Hepatocyte (in vitro differentiated cells): ENCODE results near the gene NPAS3. TPM values are rescaled to one million over a fixed set of nuclear protein-coding genes. Genes with fewer than 3 reads are reported as not detected.

ENCODE experiments used
- DNase-seq: peaks from one replicate; pipeline ENCODE4 v3.0.0-alpha.2; 2016; ENCODE audit warnings: low spot score
- H2AFZ ChIP-seq: fragments of 200-600 bp; sonication (generic); 2 replicates; pipeline ENCODE4 v1.6.0; 2016; ENCODE audit warnings: antibody characterized with exemption, mild to moderate bottlenecking
- H3K27ac ChIP-seq: fragments of 200-600 bp; sonication (generic); 2 replicates; pipeline ENCODE4 v1.5.1; 2016; ENCODE audit warnings: mild to moderate bottlenecking
- H3K27me3 ChIP-seq: fragments of 200-600 bp; sonication (generic); 2 replicates; pipeline ENCODE4 v1.6.1; 2016
- H3K36me3 ChIP-seq: fragments of 200-600 bp; sonication (generic); replicated peaks from 2 replicates; pipeline ENCODE4 v1.5.1; 2016; ENCODE audit warnings: low read depth; ENCODE audit not compliant: insufficient read depth
- H3K4me1 ChIP-seq: fragments of 200-600 bp; sonication (generic); 2 replicates; pipeline ENCODE4 v1.5.1; 2016; ENCODE audit warnings: mild to moderate bottlenecking, moderate library complexity; ENCODE audit not compliant: insufficient read depth
- H3K4me2 ChIP-seq: fragments of 200-600 bp; sonication (generic); 2 replicates; pipeline ENCODE4 v1.6.0; 2016
- H3K4me3 ChIP-seq: fragments of 200-600 bp; sonication (generic); 2 replicates; pipeline ENCODE4 v1.5.1; 2016; ENCODE audit warnings: mild to moderate bottlenecking
- H3K79me2 ChIP-seq: fragments of 200-600 bp; sonication (generic); 2 replicates; pipeline ENCODE4 v1.6.0; 2017; ENCODE audit warnings: mild to moderate bottlenecking
- H3K9me2 ChIP-seq: fragments of 200-600 bp; sonication (generic); replicated peaks from 2 replicates; pipeline ENCODE4 v1.6.0; 2017; ENCODE audit warnings: mild to moderate bottlenecking; ENCODE audit not compliant: insufficient read depth
- H3K9me3 ChIP-seq: fragments of 200-600 bp; sonication (generic); 2 replicates; pipeline ENCODE4 v1.5.1; 2016; ENCODE audit warnings: low read depth, mild to moderate bottlenecking
- H4K20me1 ChIP-seq: fragments of 200-600 bp; sonication (generic); 2 replicates; pipeline ENCODE4 v1.6.0; 2016; ENCODE audit warnings: mild to moderate bottlenecking; ENCODE audit not compliant: insufficient read depth, poor library complexity, severe bottlenecking
- EZH2 ChIP-seq: fragments of 200-600 bp; sonication (generic); IDR thresholded peaks from 2 replicates; pipeline ENCODE4 v1.6.1; 2016; ENCODE audit warnings: antibody characterized with exemption, mild to moderate bottlenecking, borderline replicate concordance
- EZH2phosphoT487 ChIP-seq: fragments of 200-600 bp; sonication (generic); IDR thresholded peaks from one replicate; pipeline ENCODE4 v1.6.1; 2018; ENCODE audit warnings: antibody characterized with exemption, mild to moderate bottlenecking, low read depth, moderate library complexity; ENCODE audit not compliant: unreplicated experiment, severe bottlenecking
- WGBS: methylation state at CpG from one replicate; pipeline ENCODE4 v1.1.6; 2016; ENCODE audit warnings: low lambda C conversion rate; ENCODE audit errors: missing lambda C conversion rate; 5-methylcytosine and 5-hydroxymethylcytosine counted together
- polyA plus RNA-seq: library from polyadenylated mRNA; unstranded; fragments of >200 nt; fragmentation: Nextera tagmentation; extraction: Ambion mirVana; gene quantifications from 2 replicates; pipeline ENCODE4 v1.2.1, GENCODE V29; 2016
- total RNA-seq: library from RNA; depleted of rRNA; stranded (reverse); fragments of >200 nt; gene quantifications from 2 replicates; pipeline ENCODE4 v1.2.3, GENCODE V29; 2014
- TF ChIP-seq, protein P1 (sequence below): fragments of 200-600 bp; sonication (generic); IDR thresholded peaks from 2 replicates; pipeline ENCODE4 v1.5.1; 2016; ENCODE audit warnings: antibody characterized with exemption, mild to moderate bottlenecking; ENCODE audit not compliant: poor library complexity

Gene NPAS3
- total and polyA plus RNA-seq, 2 experiments from 2014 or later = 0.11 to 1.1 TPM

DNA sequence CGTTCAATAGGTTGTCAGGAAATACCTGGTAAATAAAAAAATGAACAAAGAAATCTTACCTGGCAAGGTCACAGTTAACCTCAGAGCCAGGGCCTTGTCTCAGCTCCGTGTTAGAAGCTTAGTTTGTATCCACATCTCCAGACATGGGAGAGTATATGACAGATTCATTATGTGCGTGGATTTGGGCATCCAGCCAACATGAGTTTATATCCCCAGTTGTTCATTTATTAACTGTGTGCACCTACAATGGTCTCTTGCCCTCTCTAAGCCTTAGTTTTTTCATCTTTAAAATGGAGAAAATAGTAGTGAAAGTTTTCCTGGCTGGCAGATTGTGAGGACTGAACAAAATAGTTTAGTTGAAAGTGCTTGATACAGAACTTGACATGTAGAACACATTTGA, 437.8 kb downstream of the NPAS3 start:
- Histone ChIP-seq H2AFZ (no peak overlapping the region), H3K27ac (no peak overlapping the region), H3K9me3 (no peaks in the 10 kb centered on the region), H4K20me1 (no peaks in the 10 kb centered on the region), H3K4me2 (no peak overlapping the region), H3K27me3 (no peaks in the 10 kb centered on the region), H3K79me2 (no peaks in the 10 kb centered on the region), H3K36me3 (no peaks in the 10 kb centered on the region), H3K4me3 (no peak overlapping the region), H3K4me1 (no peaks in the 10 kb centered on the region), H3K9me2 (no peaks in the 10 kb centered on the region)
- no peak for TF ChIP-seq EZH2
- TF ChIP-seq, protein P1, sequence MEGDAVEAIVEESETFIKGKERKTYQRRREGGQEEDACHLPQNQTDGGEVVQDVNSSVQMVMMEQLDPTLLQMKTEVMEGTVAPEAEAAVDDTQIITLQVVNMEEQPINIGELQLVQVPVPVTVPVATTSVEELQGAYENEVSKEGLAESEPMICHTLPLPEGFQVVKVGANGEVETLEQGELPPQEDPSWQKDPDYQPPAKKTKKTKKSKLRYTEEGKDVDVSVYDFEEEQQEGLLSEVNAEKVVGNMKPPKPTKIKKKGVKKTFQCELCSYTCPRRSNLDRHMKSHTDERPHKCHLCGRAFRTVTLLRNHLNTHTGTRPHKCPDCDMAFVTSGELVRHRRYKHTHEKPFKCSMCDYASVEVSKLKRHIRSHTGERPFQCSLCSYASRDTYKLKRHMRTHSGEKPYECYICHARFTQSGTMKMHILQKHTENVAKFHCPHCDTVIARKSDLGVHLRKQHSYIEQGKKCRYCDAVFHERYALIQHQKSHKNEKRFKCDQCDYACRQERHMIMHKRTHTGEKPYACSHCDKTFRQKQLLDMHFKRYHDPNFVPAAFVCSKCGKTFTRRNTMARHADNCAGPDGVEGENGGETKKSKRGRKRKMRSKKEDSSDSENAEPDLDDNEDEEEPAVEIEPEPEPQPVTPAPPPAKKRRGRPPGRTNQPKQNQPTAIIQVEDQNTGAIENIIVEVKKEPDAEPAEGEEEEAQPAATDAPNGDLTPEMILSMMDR = no peak
- no peak for TF ChIP-seq EZH2phosphoT487
- DNase-seq = no peak
- 58% methylated on average over 3 of the region's 3 CpGs for WGBS

DNA sequence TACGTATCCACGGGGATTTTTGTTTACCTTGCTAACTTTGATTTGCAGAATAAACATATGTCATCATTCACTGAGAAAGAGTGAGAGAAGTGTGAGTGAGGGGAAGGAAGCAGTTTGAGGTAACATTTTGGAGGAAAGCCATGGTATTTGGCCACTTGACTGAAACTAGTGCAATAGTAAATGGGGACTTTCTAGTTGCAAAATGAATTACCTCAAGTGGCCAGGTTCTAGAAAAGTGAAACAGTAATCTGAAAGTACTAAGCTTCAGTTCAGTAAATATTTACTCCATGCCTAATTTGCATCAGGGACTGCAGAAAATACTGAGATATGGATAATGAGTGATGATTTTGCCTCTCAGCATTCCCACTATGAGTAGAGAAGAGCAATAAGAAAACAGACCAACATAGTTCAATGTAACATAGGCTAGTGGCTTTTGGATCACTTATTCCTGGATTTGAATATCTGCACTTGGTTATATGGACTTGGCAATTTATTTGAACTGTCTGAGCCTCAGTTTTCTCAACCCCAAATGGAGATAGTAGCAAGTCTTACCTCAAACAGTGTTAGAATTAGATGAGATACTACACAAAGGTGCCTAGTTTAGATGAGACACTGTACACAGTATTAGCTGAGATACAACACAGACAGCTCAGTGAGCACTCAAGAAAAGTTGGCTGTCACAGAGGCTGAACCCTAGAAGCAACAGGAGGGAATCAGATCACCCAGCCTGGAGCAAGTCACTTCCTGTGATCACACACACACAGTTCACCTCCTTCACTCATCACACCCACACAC, 439.1 kb downstream of the NPAS3 start:
- no peaks in the 10 kb centered on the region for H4K20me1 ChIP-seq
- H3K4me2 ChIP-seq = no peak overlapping the region
- no peaks in the 10 kb centered on the region for H3K9me2 ChIP-seq
- no peaks in the 10 kb centered on the region for H3K27me3 ChIP-seq
- H3K9me3 ChIP-seq = no peaks in the 10 kb centered on the region
- TF ChIP-seq, protein P1 = no peak
- TF ChIP-seq EZH2phosphoT487 = no peak
- TF ChIP-seq EZH2 = no peak
- no peak overlapping the region for H3K27ac ChIP-seq
- no peaks in the 10 kb centered on the region for H3K36me3 ChIP-seq
- no peaks in the 10 kb centered on the region for H3K79me2 ChIP-seq
- H3K4me3 ChIP-seq = no peak overlapping the region
- DNase-seq = no peak
- H2AFZ ChIP-seq = no peak overlapping the region
- no peaks in the 10 kb centered on the region for H3K4me1 ChIP-seq
- WGBS = 74% methylated on average over 2 of the region's 2 CpGs

DNA sequence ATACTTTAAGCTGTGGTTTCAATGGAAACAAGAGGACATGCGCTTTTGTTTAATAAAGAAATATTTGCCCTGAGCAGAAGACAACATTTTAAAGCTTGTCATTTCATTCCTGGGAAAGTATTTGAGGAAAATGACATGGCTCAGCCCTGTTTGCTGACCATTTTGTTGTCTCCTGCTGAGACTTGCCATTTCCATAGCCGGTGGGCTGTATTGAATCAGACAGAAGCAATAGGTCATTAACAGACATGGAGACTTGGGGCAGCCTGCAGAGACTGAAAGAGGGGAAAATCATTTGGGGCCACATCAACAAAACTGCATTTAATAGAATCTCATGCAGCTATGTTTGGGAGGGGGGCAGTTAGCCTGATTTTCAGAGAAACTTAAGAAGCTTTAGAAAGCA, 443.0 kb downstream of the NPAS3 start:
- Histone ChIP-seq H3K27ac (no peak overlapping the region), H3K36me3 (no peaks in the 10 kb centered on the region), H3K27me3 (no peaks in the 10 kb centered on the region), H2AFZ (no peak overlapping the region), H3K9me3 (no peaks in the 10 kb centered on the region), H3K9me2 (no peaks in the 10 kb centered on the region), H3K4me2 (no peak overlapping the region), H3K4me3 (no peak overlapping the region), H3K79me2 (no peaks in the 10 kb centered on the region), H3K4me1 (no peaks in the 10 kb centered on the region), H4K20me1 (no peaks in the 10 kb centered on the region)
- 62% methylated on average over 2 of the region's 2 CpGs for WGBS
- DNase-seq = no peak
- TF ChIP-seq EZH2 (no peak), EZH2phosphoT487 (no peak)
- TF ChIP-seq, protein P1 = no peak
